KOPT-K1 (cell line): Measurements from ENCODE around the gene PRRC2B.
"Not testable (repeated sequence)": the region's sequence is repeated elsewhere in the genome, so short reads cannot be mapped to it uniquely, and the experiment has no call there.

Source experiments
- H3K27ac ChIP-seq: fragments of 200-600 bp; sonication (generic); 2 replicates; pipeline ENCODE4 v1.5.1; 2016; ENCODE audit warnings: antibody characterized with exemption, mild to moderate bottlenecking, low read depth, low read length; ENCODE audit not compliant: poor library complexity, severe bottlenecking
- H3K36me3 ChIP-seq: fragments of 200-600 bp; sonication (generic); 2 replicates; pipeline ENCODE4 v1.5.1; 2017; ENCODE audit warnings: antibody characterized with exemption, mild to moderate bottlenecking, low read length, moderate library complexity; ENCODE audit not compliant: insufficient read depth
- H3K9me3 ChIP-seq: fragments of 200-600 bp; sonication (generic); 2 replicates; pipeline ENCODE4 v1.5.1; 2017; ENCODE audit warnings: antibody characterized with exemption, low read length, mild to moderate bottlenecking; ENCODE audit not compliant: insufficient read depth, poor library complexity, severe bottlenecking

Gene PRRC2B

GRCh38 chr9:131455655-131456054 lies 61.8 kb downstream of the PRRC2B start:
- not testable (repeated sequence) for H3K9me3 ChIP-seq, H3K27ac ChIP-seq
- H3K36me3 ChIP-seq, result peaks cover 89% of the 10 kb centered on the region

- peaks cover 95% of the 10 kb centered on the region for H3K36me3 ChIP-seq
- H3K9me3 ChIP-seq, result no peaks in the 10 kb centered on the region
- H3K27ac ChIP-seq, result no peak overlapping the region
Observed at GRCh38 chr9:131457746-131458145, 63.9 kb downstream of the PRRC2B start.

DNA sequence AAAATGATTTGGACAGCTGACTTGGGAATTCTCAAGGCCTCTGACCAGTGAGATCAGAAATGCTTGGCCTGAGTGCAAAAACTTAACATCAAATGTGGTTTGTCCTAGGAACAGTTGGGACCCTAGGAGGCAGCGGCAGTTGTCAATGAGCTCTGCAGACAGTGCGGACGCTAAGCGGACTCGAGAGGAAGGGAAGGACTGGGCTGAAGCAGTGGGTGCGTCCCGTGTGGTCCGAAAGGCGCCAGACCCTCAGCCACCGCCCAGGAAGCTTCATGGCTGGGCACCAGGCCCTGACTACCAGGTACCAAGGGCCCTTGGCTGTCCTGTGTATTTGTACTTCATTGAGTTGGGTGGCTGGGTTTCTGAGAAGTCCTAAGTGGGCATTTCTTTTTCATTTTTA lies 65.2 kb downstream of the PRRC2B start:
- Histone ChIP-seq H3K27ac (no peak overlapping the region), H3K36me3 (peaks cover 100% of the 10 kb centered on the region), H3K9me3 (no peaks in the 10 kb centered on the region)

- peaks cover 100% of the 10 kb centered on the region for H3K36me3 ChIP-seq
- no peaks in the 10 kb centered on the region for H3K9me3 ChIP-seq
- no peak overlapping the region for H3K27ac ChIP-seq
Observed at GRCh38 chr9:131461166-131461565, 67.3 kb downstream of the PRRC2B start.

DNA sequence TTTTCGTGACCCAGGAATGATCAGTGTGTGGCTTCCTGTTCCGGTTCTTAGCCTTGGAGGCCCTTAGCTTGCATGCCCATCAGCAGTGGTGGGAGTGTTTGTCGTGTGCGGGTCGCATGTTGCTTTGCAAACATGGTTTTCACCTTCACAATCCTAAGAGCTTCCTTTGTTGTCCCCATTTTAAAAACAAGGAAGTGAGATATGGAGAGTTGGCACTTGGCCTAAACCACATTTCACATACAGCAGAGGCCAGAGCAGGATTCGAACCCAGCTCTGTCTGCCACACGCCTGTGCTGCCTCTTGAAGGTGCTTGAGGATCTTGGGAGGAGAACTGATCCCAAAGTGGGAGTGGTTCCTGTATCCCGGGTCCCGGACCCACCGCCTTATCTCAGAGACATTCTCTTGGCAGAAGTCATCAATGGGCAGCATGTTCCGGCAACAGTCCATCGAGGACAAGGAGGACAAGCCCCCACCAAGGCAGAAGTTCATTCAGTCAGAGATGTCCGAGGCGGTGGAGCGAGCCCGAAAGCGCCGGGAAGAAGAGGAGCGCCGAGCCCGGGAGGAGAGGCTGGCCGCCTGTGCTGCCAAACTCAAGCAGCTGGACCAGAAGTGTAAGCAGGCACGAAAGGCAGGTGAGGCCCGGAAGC lies 70.6 kb downstream of the PRRC2B start:
- H3K9me3 ChIP-seq, result no peaks in the 10 kb centered on the region
- peaks cover 99% of the 10 kb centered on the region for H3K36me3 ChIP-seq
- no peak overlapping the region for H3K27ac ChIP-seq

DNA sequence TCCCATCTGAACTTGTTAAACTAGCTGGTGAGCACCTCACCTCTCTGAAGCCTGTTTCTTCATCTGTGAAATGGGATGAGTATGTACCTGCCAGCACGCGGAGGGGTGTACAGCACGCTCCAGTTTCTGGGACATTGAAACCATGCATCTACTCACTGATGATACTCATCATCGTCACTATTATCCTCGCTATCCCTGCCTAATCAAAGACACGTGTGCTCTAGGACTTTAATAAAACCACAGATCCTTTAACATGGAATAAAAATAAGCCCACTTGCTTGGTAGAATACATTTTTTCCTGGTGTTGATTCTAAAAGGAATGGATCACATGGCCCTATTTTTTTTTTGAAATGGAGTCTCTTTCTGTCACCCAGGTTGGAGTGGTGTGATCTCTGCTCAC lies 71.5 kb downstream of the PRRC2B start:
- H3K9me3 ChIP-seq, result no peaks in the 10 kb centered on the region
- H3K27ac ChIP-seq, result no peak overlapping the region
- peaks cover 99% of the 10 kb centered on the region for H3K36me3 ChIP-seq

GRCh38 chr9:131467214-131467935 lies 73.5 kb downstream of the PRRC2B start:
- H3K36me3 ChIP-seq, result peaks cover 99% of the 10 kb centered on the region
- H3K9me3 ChIP-seq, result no peaks in the 10 kb centered on the region
- H3K27ac ChIP-seq, result no peak overlapping the region

GRCh38 chr9:131468031-131468430 lies 74.1 kb downstream of the PRRC2B start:
- Histone ChIP-seq H3K36me3 (peaks cover 99% of the 10 kb centered on the region), H3K9me3 (no peaks in the 10 kb centered on the region), H3K27ac (no peak overlapping the region)

- Histone ChIP-seq H3K27ac (no peak overlapping the region), H3K9me3 (no peaks in the 10 kb centered on the region), H3K36me3 (peaks cover 99% of the 10 kb centered on the region)
Observed at GRCh38 chr9:131469356-131469755, 75.5 kb downstream of the PRRC2B start.

DNA sequence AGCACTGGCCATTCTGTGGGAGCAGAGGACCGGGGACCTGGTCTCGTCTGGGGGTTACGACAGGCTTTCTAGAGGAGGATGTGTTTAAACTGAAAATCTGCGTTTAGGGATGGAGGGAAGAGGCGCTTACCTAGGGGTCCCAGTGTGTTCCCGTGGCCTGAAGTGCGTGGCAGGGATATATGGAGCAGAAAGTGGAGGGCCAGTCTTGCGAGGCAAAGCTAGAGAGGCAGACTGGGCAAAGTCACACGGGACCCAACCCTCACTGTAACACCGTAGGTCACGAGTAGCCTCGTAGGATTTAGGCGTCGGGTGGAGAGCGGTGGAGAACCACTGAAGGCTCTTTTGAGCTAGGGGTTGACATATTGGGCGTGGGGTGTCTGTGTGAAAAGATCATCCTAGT lies 76.1 kb downstream of the PRRC2B start:
- Histone ChIP-seq H3K27ac (no peak overlapping the region), H3K36me3 (peaks cover 99% of the 10 kb centered on the region), H3K9me3 (no peaks in the 10 kb centered on the region)

- H3K27ac ChIP-seq, result no peak overlapping the region
- no peaks in the 10 kb centered on the region for H3K9me3 ChIP-seq
- peaks cover 99% of the 10 kb centered on the region for H3K36me3 ChIP-seq
Observed at GRCh38 chr9:131470581-131470991, 76.7 kb downstream of the PRRC2B start.

DNA sequence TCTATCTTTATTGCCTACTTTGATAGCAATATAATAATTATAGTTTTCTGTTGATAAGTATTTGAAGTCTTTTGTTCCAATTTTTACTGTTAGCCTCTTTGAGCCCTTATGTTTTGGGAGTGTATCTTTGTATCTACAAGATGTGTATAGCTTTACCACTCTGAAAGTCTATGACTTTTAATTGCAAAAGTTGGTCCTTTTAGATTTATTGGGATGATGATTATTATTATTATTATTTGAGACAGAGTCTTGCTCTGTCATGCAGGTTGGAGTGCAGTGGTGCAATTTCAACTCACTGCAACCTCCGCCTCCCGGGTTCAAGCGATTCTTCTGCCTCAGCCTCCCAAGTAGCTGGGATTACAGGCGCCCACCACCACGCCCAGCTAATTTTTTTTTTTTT lies 78.2 kb downstream of the PRRC2B start:
- peaks cover 99% of the 10 kb centered on the region for H3K36me3 ChIP-seq
- H3K27ac ChIP-seq, result not testable (repeated sequence)

GRCh38 chr9:131473198-131473885 lies 79.5 kb downstream of the PRRC2B start:
- H3K36me3 ChIP-seq, result peaks cover 99% of the 10 kb centered on the region

More for the DNA sequence above, 78.2 kb downstream of the PRRC2B start:
- H3K9me3 ChIP-seq, result not testable (repeated sequence)

DNA sequence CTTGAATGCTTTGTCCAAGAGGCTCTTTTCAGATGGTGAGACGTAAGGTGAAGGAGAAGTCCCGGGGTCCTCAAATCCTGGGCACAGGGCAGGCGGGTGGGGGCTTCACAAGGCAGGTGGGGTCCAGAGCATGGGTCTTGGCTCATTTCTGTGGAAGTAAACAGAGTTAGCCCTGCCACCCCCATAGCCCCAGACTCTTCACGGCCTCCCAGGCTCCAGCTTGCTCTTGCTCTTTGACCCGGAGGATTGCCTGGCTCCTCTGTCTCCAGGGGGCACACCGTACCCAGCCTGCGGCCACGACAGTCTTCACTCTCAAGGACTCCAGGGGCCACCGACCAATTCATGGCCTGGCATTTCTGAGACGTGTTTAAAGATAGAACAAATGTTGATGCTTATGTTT lies 80.0 kb downstream of the PRRC2B start:
- H3K9me3 ChIP-seq, result no peaks in the 10 kb centered on the region
- H3K27ac ChIP-seq, result no peak overlapping the region
- peaks cover 99% of the 10 kb centered on the region for H3K36me3 ChIP-seq

More at GRCh38 chr9:131473198-131473885, 79.5 kb downstream of the PRRC2B start:
- Histone ChIP-seq H3K9me3 (no peaks in the 10 kb centered on the region), H3K27ac (no peak overlapping the region)

GRCh38 chr9:131474711-131475110 lies 80.8 kb downstream of the PRRC2B start:
- no peak overlapping the region for H3K27ac ChIP-seq
- peaks cover 100% of the 10 kb centered on the region for H3K36me3 ChIP-seq

More at GRCh38 chr9:131474711-131475110, 80.8 kb downstream of the PRRC2B start:
- H3K9me3 ChIP-seq, result no peaks in the 10 kb centered on the region
